Measurements from ENCODE around the gene LMF2. TPM values are rescaled to one million over a fixed set of nuclear protein-coding genes. Genes with fewer than 3 reads are reported as not detected.

The LMF2 gene, protein sequence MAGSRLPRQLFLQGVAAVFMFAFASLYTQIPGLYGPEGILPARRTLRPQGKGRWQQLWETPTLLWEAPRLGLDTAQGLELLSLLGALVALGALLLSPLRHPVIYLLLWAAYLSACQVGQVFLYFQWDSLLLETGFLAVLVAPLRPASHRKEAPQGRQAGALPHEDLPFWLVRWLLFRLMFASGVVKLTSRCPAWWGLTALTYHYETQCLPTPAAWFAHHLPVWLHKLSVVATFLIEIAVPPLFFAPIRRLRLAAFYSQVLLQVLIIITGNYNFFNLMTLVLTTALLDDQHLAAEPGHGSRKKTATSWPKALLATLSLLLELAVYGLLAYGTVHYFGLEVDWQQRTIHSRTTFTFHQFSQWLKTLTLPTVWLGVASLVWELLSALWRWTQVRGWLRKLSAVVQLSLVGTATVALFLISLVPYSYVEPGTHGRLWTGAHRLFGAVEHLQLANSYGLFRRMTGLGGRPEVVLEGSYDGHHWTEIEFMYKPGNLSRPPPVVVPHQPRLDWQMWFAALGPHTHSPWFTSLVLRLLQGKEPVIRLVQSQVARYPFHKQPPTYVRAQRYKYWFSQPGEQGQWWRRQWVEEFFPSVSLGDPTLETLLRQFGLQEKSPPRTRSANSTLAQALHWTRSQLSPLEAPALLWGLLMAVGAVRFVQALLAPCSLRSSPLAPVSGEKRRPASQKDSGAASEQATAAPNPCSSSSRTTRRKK
- 39.8 and 53.3 TPM in 2 replicates for total RNA-seq (2012; rRNA removed)

DNA sequence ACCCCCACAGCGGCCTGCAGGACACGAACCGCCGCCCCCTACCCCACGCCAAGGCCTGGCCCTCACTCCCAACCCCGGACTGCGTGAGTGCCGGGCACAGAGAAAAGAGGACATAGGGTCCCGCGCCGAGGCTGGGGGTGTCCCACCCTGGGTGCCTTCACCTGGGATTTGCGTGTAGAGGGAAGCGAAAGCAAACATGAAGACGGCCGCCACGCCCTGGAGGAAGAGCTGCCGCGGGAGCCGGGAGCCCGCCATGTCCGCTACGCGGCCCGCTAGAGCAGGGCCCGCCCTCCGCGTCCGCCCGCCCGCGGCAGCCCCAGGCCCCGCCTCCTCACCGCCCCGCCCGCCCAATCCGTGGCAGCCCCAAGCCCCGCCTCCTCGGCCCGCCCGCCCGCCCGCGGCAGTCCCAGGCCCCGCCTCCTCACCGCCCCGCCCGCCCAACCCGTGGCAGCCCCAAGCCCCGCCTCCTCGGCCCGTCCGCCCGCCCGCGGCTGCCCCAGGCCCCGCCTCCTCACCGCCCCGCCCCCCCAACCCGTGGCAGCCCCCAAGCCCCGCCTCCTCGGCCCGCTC, at the start of gene LMF2:
TSS of gene LMF2 (minus strand) at position 282 of the 570 bp plus-strand sequence. CDS start at position 255, 27 bp downstream.
- Histone ChIP-seq H3K36me3 (ENCODE audit: insufficient read depth, low read length) (peaks cover 20% of the 10 kb centered on the region), H3K4me2 (ENCODE audit: low read length) (peak within 1 kb of the TSS; percentile 100), H3K4me1 (ENCODE audit: control insufficient read depth, insufficient read depth, low read length) (peaks cover 17% of the 10 kb centered on the region)

DNA sequence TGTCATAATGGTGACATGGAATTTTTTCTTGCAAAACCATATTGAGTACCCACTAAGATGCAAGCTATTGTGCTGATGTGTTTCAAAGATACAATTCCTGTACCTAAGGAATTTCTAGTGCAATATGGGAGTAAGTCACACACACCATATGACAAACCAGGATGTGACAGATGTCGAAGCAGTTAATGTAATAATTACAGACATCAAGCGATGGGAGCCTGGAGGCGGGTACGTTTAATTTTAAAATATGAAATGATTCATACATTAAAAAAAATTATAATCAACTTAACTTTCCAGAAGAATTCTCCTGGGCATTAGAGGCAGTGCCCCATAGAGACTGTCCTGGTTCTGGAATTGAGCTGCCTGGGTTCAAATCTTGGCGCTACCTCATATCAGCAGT, 49.2 kb upstream of the LMF2 start:
- no peak overlapping the region for H3K4me2 ChIP-seq (ENCODE audit: low read length)
- no peak overlapping the region for H3K9ac ChIP-seq (ENCODE audit: low read depth, low read length)
- H3K27me3 ChIP-seq (ENCODE audit: control insufficient read depth, insufficient read depth, low read length), result peaks cover 54% of the 10 kb centered on the region
- no peaks in the 10 kb centered on the region for H3K4me1 ChIP-seq (ENCODE audit: control insufficient read depth, insufficient read depth, low read length)
- no peaks in the 10 kb centered on the region for H3K36me3 ChIP-seq (ENCODE audit: insufficient read depth, low read length)
- no peaks in the 10 kb centered on the region for H3K9me3 ChIP-seq (replicated peaks; ENCODE audit: low read length)
- no peak overlapping the region for H3K4me3 ChIP-seq (ENCODE audit: low read length)

More for the DNA sequence above, at the start of gene LMF2:
- Histone ChIP-seq H3K4me3 (ENCODE audit: low read length) (peak within 1 kb of the TSS; percentile 100), H3K9ac (ENCODE audit: low read depth, low read length) (peak within 1 kb of the TSS; percentile 96), H3K27me3 (ENCODE audit: control insufficient read depth, insufficient read depth, low read length) (no peaks in the 10 kb centered on the region), H3K9me3 (replicated peaks; ENCODE audit: low read length) (no peaks in the 10 kb centered on the region)

DNA sequence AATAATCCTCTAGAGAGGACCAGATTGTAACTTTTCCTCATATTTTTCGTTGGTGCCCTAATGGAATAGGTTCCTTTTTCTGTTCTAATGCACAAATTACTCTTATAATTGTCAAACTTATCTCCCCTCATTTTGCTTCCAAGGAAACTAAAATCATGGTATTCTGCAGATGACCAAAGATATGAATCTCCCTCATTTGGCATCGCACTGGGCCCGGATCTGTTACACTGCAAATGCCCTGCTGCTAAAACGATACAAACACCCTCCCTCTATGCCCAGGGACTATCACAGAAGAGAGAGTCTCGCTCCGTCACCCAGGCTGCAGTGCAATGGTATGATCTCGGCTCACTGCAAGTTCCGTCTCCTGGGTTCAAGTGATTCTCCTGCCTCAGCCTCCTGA, 45.8 kb upstream of the LMF2 start:
- H3K9ac ChIP-seq (ENCODE audit: low read depth, low read length), result no peak overlapping the region
- H3K4me1 ChIP-seq (ENCODE audit: control insufficient read depth, insufficient read depth, low read length), result no peaks in the 10 kb centered on the region
- H3K9me3 ChIP-seq (replicated peaks; ENCODE audit: low read length), result no peaks in the 10 kb centered on the region
- H3K36me3 ChIP-seq (ENCODE audit: insufficient read depth, low read length), result no peaks in the 10 kb centered on the region
- no peak overlapping the region for H3K4me3 ChIP-seq (ENCODE audit: low read length)
- peaks cover 60% of the 10 kb centered on the region for H3K27me3 ChIP-seq (ENCODE audit: control insufficient read depth, insufficient read depth, low read length)
- no peak overlapping the region for H3K4me2 ChIP-seq (ENCODE audit: low read length)

DNA sequence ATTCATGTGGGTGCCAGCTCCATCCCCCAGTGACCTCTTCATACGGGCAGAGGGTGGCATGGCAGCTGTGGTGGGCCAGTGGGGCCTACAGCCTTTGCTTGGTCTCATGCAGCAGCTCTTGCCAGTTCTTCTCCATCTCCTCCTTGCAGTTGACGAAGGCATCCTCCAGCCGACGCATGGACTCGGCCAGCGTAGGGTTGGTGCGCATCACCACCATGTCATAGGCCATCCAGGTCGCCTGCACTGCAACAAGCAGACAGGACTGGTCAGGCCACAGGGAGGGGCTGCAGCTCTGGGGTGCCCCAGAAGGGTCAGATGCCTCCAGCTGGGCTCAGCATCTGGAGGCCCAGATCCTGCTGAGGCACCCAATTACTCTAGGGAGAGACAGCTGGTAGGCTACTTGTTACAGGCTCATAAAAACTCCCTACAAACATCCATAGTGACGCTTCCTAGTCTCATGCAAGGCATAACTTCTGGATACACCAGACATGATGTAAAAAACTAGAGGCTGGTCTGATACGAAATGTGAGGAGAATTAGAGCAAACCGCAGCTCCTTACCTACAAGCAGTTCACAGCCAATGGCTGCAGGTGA, 43.8 kb upstream of the LMF2 start:
- H3K4me1 ChIP-seq (ENCODE audit: control insufficient read depth, insufficient read depth, low read length), result no peaks in the 10 kb centered on the region
- no peak overlapping the region for H3K9ac ChIP-seq (ENCODE audit: low read depth, low read length)
- H3K36me3 ChIP-seq (ENCODE audit: insufficient read depth, low read length), result no peaks in the 10 kb centered on the region
- H3K4me2 ChIP-seq (ENCODE audit: low read length), result no peak overlapping the region
- H3K27me3 ChIP-seq (ENCODE audit: control insufficient read depth, insufficient read depth, low read length), result peaks cover 66% of the 10 kb centered on the region
- H3K9me3 ChIP-seq (replicated peaks; ENCODE audit: low read length), result no peaks in the 10 kb centered on the region
- no peak overlapping the region for H3K4me3 ChIP-seq (ENCODE audit: low read length)

DNA sequence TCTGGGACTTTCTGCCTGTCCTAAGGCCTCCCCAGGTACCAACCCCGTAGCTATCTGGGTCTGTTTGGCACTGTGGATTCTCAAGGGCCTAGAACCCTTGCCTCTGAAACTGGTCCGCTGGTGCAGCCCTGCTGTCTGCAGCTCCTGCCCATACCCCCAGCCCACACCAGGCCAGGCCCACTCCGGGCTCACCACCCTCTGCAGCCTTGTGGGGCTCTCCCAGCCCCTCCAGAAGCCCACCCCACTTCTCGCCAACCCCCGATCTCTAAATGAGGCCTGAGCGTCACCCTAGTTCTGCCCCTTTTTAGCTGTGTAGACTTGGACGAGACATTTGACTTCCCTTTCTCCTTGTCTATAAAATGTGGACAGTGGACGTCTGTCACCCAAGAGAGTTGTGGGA, 42.9 kb upstream of the LMF2 start:
- Histone ChIP-seq H3K9me3 (replicated peaks; ENCODE audit: low read length) (no peaks in the 10 kb centered on the region), H3K4me3 (ENCODE audit: low read length) (no peak overlapping the region), H3K27me3 (ENCODE audit: control insufficient read depth, insufficient read depth, low read length) (peaks cover 69% of the 10 kb centered on the region), H3K9ac (ENCODE audit: low read depth, low read length) (no peak overlapping the region), H3K36me3 (ENCODE audit: insufficient read depth, low read length) (no peaks in the 10 kb centered on the region), H3K4me1 (ENCODE audit: control insufficient read depth, insufficient read depth, low read length) (no peaks in the 10 kb centered on the region), H3K4me2 (ENCODE audit: low read length) (no peak overlapping the region)

DNA sequence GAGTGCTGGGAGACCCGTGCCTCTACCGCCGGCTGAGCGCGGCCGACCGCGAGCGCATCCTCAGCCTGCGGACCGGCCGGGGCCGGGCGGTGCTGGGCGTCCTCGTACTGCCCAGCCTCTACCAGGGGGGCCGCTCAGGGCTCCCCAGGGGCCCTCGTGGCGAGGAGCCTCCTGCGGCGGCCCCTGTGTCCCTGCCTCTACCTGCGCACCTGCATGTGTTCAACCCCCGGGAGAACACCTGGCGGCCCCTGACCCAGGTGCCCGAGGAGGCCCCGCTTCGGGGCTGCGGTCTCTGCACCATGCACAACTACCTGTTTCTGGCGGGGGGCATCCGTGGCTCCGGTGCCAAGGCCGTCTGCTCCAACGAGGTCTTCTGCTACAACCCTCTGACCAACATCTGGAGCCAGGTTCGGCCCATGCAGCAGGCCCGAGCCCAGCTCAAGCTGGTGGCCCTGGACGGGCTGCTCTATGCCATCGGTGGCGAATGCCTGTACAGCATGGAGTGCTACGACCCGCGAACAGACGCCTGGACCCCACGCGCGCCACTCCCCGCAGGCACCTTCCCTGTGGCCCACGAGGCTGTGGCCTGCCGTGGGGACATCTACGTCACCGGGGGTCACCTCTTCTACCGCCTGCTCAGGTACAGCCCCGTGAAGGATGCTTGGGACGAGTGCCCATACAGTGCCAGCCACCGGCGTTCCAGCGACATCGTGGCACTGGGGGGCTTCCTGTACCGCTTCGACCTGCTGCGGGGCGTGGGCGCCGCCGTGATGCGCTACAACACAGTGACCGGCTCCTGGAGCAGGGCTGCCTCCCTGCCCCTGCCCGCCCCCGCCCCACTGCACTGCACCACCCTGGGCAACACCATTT, 41.7 kb upstream of the LMF2 start:
- Histone ChIP-seq H3K4me3 (ENCODE audit: low read length) (no peak overlapping the region), H3K4me2 (ENCODE audit: low read length) (no peak overlapping the region), H3K4me1 (ENCODE audit: control insufficient read depth, insufficient read depth, low read length) (peaks cover 3% of the 10 kb centered on the region), H3K36me3 (ENCODE audit: insufficient read depth, low read length) (no peaks in the 10 kb centered on the region), H3K27me3 (ENCODE audit: control insufficient read depth, insufficient read depth, low read length) (peaks cover 77% of the 10 kb centered on the region), H3K9ac (ENCODE audit: low read depth, low read length) (no peak overlapping the region), H3K9me3 (replicated peaks; ENCODE audit: low read length) (no peaks in the 10 kb centered on the region)

DNA sequence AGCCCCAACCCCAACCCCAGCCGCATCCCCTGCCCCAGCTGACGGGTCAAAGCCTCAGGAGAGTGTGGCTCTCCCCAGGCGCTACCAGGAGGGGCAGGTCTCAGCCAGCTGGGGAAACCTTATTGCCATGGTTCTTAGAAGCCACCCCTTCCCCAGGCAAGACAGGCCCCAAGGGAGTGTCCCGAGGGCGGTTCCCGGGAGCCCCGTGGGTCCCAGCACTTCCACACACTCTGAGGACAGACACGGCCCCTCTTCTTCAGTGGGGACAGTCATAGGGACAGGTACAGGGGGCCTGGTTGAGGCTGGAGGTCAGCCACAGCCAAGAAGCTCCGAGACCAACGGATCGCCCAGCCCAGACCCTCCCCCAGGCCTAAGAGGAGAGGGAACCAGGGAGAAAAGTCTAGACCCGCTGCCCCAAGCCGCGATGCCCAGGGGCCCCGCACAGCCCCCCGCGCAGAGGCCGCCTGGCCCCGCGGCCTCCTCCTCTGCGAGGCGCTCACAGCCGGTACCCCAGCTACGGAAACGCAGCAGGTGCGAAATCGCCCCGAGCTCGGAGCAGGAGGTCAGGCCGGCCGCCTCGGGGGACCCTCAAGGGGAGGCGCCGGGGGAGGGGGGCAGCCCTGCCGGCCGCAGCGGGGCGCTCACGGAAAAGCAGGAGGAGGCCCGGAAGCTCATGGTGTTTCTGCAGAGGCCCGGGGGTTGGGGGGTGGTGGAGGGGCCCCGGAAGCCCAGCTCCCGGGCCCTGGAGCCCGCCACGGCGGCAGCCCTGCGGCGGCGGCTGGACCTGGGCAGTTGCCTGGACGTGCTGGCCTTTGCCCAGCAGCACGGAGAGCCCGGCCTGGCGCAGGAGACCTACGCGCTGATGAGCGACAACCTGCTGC, 40.8 kb upstream of the LMF2 start:
- Histone ChIP-seq H3K9ac (ENCODE audit: low read depth, low read length) (no peak overlapping the region), H3K4me2 (ENCODE audit: low read length) (no peak overlapping the region), H3K4me3 (ENCODE audit: low read length) (no peak overlapping the region), H3K9me3 (replicated peaks; ENCODE audit: low read length) (no peaks in the 10 kb centered on the region), H3K27me3 (ENCODE audit: control insufficient read depth, insufficient read depth, low read length) (peaks cover 78% of the 10 kb centered on the region), H3K4me1 (ENCODE audit: control insufficient read depth, insufficient read depth, low read length) (peaks cover 8% of the 10 kb centered on the region), H3K36me3 (ENCODE audit: insufficient read depth, low read length) (no peaks in the 10 kb centered on the region)

DNA sequence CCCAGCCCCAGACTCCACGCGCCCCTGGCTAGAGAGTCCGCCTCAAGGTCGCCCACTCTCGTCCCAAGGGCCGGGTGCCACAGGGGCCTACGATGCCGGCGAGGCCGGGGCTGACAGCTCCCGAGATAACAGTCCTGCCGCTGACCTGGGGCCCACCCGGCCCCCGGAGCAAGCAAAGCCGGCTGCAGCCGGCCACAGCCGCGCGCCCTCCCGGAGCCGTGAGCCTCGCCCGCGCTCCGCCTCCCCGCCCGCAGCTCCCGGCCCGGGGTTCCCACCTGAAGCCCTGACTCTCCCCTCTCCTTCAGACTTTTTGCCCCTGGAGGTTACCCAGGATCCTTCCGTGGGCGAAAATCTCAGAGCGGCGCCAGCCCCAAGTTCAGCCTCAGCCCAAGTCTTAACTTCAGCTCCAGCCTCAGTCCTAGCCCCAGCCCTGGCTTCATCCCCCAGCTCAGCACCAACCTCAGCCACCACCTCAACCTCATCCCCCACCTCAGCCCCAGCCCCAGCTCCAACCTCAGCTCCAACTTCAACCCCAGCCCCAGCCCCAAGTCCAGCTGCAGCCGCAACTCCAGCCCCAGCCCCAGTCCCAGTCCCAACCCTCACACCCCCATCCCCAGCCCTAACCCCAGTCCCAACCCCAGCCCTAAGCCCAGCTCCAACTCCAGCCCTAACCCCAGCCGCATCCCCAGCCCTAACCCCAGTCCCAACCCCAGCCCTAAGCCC, 39.9 kb upstream of the LMF2 start:
- H3K9me3 ChIP-seq (replicated peaks; ENCODE audit: low read length), result no peaks in the 10 kb centered on the region
- no peaks in the 10 kb centered on the region for H3K36me3 ChIP-seq (ENCODE audit: insufficient read depth, low read length)
- H3K4me2 ChIP-seq (ENCODE audit: low read length), result no peak overlapping the region
- peaks cover 8% of the 10 kb centered on the region for H3K4me1 ChIP-seq (ENCODE audit: control insufficient read depth, insufficient read depth, low read length)
- H3K4me3 ChIP-seq (ENCODE audit: low read length), result no peak overlapping the region
- H3K27me3 ChIP-seq (ENCODE audit: control insufficient read depth, insufficient read depth, low read length), result peaks cover 73% of the 10 kb centered on the region
- no peak overlapping the region for H3K9ac ChIP-seq (ENCODE audit: low read depth, low read length)

DNA sequence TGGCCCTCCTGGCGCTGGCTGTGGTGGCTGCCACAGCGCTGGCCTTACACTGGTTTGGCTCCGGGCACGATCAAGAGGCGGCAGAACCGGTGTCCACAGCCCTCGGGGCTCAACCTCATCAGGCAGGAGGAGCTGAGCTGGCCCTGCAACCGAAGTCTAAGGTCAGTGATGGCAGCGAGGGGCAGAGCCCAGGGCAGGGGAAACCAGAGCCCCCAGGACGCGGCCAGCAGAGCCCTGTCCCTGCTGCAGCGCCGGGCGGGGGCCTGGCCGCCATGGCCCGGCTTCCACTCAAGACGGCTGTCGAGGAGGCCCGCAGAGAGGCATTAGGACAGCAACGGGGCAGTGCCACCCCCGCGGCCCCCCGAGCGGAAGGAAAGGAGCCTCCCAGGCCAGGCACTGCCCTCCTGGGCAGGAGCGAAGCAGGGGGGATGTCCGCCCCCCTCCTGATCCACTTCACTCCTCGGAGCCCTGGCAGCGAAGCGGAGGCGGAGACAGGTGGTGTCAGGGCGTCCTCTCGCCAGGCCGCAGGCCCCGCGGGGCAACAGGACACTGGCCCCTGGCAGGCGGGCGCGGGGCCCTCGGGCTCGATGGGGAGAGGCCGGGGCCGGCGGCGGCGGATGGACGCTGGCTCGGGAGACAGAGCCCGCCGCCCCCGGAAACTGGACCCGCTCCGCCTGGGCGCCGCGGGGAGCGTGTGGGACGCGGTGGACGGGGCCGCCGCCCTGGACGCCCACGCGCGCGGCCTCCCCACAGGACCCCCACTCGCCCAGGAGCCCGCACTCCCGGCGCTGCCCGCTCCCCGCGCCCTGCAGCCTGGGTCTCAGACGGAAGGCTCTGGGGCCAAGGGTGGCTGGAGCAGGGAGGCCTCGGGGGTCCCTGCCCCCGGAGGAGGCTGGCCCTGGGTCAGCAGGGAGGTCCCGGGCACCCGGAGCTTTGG, 39.1 kb upstream of the LMF2 start:
- H3K36me3 ChIP-seq (ENCODE audit: insufficient read depth, low read length), result no peaks in the 10 kb centered on the region
- peaks cover 67% of the 10 kb centered on the region for H3K27me3 ChIP-seq (ENCODE audit: control insufficient read depth, insufficient read depth, low read length)
- no peak overlapping the region for H3K4me3 ChIP-seq (ENCODE audit: low read length)
- H3K4me2 ChIP-seq (ENCODE audit: low read length), result no peak overlapping the region
- H3K9ac ChIP-seq (ENCODE audit: low read depth, low read length), result no peak overlapping the region
- peaks cover 14% of the 10 kb centered on the region for H3K4me1 ChIP-seq (ENCODE audit: control insufficient read depth, insufficient read depth, low read length)
- H3K9me3 ChIP-seq (replicated peaks; ENCODE audit: low read length), result no peaks in the 10 kb centered on the region
